Measurements from ENCODE around the gene ATP9B.

ATP9B gene

GRCh38 chr18:79385708-79386341, 316.6 kb downstream of the ATP9B start:
- DNase-seq = no peak

- no peak for DNase-seq
Measured at GRCh38 chr18:79386547-79386946, 317.4 kb downstream of the ATP9B start.

- no peak for DNase-seq
Measured at GRCh38 chr18:79387214-79387613, 318.0 kb downstream of the ATP9B start.

GRCh38 chr18:79387615-79388014, 318.4 kb downstream of the ATP9B start:
- no peak for DNase-seq

GRCh38 chr18:79388043-79388442, 318.8 kb downstream of the ATP9B start:
- no peak for DNase-seq

GRCh38 chr18:79389689-79390088, 320.5 kb downstream of the ATP9B start:
- DNase-seq = no peak

- no peak for DNase-seq
Measured at GRCh38 chr18:79392226-79392625, 323.0 kb downstream of the ATP9B start.

- DNase-seq = no peak
Measured at GRCh38 chr18:79393181-79393634, 324.0 kb downstream of the ATP9B start.

- peak; percentile 55 for DNase-seq
Measured at GRCh38 chr18:79393635-79394533, 324.7 kb downstream of the ATP9B start.

- no peak for DNase-seq
Measured at GRCh38 chr18:79394534-79395307, 325.5 kb downstream of the ATP9B start.

GRCh38 chr18:79395308-79395640, 326.1 kb downstream of the ATP9B start:
- no peak for DNase-seq

- peak; percentile 30 for DNase-seq
Measured at GRCh38 chr18:79395761-79396404, 326.7 kb downstream of the ATP9B start, which contains the start of gene NFATC1. NFATC1 (plus strand) TSS chr18:79395930; CDS start chr18:79396225, 295 bp downstream.

- peak; percentile 16 for DNase-seq
Measured at GRCh38 chr18:79396431-79397246, 327.4 kb downstream of the ATP9B start.

GRCh38 chr18:79397247-79397829, 328.1 kb downstream of the ATP9B start:
- no peak for DNase-seq

GRCh38 chr18:79397830-79398761, 328.9 kb downstream of the ATP9B start:
- no peak for DNase-seq

GRCh38 chr18:79399275-79400081, 330.3 kb downstream of the ATP9B start:
- DNase-seq = no peak

- DNase-seq = no peak
Measured at GRCh38 chr18:79400091-79400590, 330.9 kb downstream of the ATP9B start.

- no peak for DNase-seq
Measured at GRCh38 chr18:79400591-79401381, 331.6 kb downstream of the ATP9B start.
